Measurements from ENCODE around the gene ZNF419.
"Not testable (repeated sequence)": the region's sequence is repeated elsewhere in the genome, so short reads cannot be mapped to it uniquely, and the experiment has no call there.

Gene ZNF419
- 16.5 to 41.1 (median 25.2) reads per million in 4 experiments for total RNA-seq

DNA sequence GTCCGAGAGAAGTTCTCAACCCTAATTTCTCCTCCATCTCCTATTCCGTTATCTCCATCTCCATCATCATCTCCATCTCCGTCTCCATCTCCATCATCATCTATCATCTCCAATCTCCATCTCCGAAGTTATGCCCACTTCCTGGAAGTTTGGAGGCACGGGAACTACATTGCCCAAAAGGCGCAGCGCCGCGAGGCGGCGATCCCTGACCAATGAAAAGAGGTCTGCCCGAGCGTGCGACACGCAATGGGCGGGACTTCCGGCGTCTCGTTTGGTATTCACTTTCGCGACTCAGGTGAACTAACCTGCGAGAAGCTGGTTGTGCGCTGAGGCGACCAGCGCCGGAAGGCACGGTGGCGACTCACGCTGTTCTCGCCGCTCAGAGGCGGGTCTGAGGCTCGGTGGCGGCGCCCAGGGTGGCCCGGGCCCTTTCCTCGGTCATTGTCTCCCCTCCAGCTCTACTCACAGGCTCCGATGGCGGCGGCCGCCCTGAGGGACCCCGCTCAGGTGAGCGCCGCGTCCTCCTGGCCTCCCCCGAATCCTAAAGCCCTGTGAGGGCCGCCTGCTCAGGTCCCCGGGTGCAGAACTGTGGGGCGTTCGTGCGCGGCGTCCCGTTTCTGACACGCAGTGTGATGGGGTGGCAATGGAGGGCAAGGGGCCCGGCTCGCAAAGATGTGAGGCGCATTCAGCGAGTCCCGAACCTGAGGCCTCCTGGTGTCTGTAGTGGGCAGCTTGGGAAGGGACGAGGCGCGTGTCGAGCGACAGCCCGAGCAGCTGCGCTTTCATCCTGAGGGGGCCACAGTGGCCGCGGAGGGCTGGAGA, at the start of gene ZNF419:
Gene ZNF419, plus strand, starts transcription at position 274 of the 822 bp plus-strand sequence. Its CDS starts 201 bp downstream, at position 475.
- DNase-seq, result peak; percentile 84

DNA sequence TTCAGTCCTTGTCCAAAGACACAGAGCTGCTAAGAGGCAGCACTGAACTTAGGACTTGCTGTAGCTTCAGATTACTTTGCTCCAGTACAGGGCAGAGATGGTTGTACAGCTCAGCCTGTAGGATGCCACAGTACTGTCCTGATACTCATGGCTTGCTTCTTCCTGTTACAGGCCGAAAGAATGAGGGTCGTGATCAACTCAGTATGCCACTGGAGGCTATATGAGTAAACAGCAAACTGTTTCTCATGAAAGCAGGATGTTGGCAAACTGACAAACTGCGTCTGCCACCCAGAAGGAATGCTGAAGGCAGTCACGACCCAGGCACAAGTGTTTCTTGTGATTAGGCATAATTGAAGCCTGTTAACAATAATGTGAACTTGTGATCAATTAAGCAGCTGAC, 49.6 kb upstream of the ZNF419 start:
- no peak for DNase-seq

DNA sequence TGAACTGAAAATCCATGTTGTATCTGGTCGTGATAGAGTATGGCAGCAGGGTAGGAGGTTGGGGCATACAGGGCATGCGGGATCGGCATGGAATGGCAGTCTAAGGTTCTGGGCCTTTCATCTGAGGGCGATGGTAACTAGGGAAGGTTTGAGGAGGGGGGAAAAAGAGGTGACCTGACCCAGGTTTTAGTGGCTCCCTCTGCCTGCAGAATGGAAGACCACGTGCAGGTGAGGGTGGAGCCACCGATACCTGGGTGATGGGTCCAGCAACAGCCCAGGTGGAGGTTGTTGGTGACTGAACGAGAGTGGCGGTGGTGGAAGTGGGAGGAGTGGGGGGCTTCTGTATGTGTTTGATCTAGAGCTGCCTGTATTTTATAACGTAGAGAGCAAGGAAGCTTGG, 48.6 kb upstream of the ZNF419 start:
- DNase-seq, result no peak

DNA sequence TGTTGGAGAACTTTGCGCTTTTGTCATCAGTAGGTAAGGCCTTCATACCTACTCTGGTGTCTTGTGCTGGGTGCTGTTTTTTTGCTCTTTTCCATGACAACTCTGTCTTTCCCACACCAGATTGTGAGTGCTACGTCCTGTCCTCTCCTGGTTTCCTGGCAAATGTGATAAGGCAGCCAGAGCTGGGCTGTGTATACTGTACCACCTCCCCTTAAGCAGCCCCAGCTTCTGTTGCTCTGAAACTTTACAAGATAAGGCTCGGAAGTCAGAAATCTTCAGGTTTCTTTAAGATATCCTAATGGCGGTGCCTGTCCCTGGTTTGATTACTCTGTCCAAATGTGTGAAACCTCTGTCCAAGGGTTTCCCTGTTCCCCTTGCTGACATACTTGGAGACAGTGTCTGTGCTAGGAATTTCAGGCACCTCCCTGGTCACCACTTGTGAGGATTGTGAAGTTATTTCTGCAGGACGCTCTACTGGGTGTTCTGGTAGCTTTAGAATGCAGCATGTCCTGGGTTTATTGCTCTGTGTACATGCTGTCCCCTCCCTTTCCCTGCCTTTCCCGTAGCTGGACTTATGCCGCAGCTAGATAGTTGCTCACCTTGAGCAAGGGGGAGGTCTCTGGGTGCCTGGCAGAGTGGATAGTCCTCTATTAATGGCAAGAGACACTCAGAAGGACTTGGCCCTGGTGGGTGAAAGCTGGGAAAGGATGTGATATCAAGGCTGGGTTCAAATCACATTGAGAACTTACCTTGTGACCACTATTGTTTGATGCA, 45.4 kb upstream of the ZNF419 start:
- DNase-seq, result no peak

DNA sequence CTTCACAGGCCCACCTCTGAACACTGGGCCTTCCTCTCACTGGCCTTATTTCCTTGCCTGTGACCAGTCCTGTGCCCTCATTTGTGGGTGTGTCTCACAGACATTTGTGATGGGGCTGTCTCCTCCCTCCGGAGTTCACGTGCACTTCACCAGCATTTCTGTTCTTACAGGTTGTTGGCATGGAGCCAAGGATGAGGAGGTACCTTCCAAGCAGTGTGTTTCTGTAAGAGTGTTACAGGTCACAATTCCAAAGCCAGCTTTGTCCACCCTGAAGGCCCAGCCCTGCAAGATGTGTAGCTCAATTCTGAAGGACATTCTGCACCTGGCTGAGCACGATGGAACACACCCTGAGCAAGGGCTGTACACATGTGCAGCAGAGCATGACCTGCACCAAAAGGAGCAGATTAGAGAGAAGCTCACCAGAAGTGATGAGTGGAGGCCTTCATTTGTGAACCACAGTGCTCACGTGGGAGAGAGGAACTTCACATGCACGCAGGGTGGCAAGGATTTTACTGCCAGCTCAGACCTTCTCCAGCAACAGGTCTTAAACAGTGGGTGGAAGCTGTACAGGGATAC, 44.3 kb upstream of the ZNF419 start:
- DNase-seq, result no peak

DNA sequence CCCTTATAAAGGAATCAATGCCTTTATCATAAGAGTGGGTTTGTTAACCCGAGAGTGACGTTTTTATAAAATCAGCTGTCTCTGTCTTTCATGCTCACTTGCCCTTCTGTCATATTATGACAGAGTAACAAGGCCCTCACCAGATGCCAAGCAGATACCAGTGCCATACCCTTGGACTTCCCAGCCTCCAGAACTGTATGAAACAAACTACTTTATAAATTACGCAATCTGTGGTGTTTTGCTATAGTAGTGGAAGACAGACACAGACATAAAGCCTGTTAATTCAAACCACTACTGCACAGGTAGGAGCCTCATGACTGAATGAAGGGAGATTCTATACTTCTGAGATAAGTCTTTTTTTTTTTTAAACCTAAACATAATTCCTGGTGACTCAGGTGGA, 35.2 kb upstream of the ZNF419 start:
- DNase-seq, result no peak

DNA sequence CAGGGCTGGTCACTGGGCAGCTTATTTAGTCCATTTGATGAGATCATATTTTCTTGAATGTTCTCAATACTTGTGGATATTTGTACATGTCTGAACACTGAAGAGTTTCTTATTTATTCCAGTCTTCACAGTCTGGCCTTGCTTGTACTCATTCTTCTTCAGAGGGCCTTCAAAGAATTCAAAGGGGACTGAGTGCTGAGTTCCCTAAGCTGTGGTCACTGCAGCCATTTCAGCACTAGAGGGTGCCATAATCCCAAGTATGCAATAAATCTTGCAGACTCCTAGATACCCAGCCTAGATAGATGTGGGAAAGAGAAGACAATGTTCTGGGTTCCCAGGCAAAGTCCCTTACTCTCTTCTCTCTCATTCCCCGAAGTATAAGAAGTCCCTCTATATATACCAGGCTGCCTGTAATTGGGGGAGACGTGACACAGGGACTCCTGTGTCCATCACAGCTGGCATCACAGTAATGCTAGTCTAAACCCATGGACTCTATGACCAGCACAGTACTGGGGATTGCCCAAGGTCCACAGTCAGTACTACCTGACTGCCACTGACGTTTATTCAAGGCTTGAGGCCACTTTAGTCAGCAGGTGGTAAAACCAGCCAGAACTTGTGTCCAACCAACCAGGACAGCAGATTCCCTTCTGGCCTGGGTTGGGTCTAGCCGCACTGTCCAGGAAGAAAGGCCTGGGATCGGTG, 21.7 kb upstream of the ZNF419 start:
- DNase-seq, result no peak

DNA sequence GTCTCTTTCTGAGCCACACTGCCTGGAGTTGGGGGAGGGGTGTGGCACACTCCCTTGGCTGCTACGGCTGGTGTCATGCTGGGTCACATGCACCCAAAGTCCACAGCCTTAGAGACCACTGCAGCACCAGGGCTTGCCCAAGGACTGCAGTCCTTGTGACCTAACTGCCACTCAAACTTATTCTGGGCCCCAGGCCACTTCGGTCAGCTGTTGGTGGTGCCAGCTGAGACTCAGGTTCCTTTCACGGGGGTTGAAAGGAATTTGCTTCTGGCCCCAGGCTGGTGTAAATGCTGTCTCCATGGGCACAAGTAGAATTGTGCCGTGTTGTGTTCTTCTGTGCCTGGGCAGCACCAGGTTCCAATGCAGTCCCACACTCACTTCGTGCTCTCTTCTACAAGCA, 21.1 kb upstream of the ZNF419 start:
- DNase-seq, result no peak

DNA sequence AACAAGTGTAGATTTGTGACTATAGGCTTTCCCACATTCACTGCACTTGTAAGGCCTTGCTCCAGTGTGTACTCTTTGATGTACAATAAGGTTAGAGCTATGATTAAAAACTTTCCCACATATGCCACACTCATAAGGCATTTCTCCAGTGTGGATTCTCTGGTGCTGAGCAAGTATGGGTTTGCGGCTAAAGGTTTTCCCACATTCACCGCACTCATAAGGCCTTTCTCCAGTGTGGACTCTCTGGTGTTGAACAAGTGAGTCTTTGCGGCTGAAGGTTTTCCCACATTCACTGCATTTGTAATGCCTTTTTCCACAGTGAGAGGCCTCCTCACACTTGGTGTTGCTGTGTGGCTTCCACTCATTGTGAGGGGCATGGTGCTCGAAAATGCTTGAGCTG, 13.9 kb upstream of the ZNF419 start:
- no peak for DNase-seq

DNA sequence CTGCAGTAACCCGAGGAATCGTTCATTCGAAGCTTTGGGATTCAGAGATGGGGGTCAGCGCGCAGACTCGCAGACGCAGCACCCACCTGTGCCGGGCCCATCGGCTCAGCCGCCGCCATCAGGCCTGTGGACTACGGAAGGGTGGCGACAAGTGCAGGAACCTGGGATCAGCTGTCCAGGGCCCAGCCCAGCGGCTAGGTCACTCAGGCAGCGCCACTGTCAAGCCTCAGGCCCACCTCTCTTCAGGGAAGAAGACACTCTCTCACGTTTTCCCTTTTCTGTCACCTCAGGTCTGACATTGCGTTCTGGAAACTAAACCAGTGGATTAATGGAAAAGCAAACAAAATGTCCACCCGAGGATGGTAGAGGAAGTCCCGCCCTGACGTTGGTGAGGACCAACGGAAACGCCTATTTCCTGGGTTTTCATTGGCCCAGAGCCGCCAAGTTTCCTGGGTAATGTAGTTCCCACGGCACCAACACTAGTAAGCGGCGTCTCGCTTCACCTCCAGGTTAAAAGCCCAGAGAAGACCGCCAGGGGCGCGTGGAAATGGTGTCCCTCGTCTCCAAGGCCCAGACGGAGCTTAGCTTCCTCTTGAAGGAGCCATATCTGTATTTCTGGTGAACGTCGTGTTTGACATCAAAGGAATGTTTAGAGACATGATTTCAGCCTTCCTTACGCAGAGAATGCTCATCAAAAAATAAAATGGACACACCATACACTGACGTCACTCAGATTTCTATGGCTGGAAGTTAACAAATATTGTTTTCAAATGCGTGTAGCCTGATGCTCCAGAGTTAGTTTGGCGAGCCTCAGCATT, 10.2 kb upstream of the ZNF419 start, which contains the start of gene ZNF772:
Gene ZNF772, minus strand, starts transcription at position 376 of the 818 bp plus-strand sequence. Its CDS starts 257 bp downstream, at position 119.
- DNase-seq, result peak; percentile 83

DNA sequence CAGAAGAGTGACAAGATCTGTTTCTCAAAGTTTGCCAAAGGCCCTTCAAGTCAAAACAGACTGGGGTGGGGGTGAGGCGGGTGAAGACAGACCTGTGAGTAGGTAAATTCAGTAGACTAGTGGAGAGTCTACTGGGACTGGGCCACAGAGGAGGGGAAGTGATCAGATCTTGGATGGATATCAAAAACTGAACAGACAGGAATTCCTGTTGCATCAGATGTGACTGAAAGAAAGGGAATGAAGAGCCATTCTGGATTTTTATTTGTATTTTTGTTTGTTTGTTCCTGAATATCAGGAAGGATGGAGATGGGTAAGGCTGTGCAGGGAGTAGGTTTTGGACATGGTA, 722 bp downstream of the ZNF419 start:
- not testable (repeated sequence) for DNase-seq

DNA sequence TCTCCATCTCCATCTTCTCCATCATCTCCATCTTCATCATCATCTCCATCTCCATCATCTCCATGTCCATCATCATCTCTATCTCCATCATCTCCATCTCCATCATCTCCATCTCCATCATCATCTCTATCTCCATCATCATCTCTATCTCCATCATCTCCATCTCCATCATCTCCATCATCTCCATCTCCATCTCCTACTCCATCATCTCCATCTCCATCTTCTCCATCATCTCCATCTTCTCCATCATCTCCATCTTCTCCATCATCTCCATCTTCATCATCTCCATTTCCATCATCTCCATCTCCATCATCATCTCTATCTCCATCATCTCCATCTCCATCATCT, 11.8 kb downstream of the ZNF419 start:
- not testable (repeated sequence) for DNase-seq

DNA sequence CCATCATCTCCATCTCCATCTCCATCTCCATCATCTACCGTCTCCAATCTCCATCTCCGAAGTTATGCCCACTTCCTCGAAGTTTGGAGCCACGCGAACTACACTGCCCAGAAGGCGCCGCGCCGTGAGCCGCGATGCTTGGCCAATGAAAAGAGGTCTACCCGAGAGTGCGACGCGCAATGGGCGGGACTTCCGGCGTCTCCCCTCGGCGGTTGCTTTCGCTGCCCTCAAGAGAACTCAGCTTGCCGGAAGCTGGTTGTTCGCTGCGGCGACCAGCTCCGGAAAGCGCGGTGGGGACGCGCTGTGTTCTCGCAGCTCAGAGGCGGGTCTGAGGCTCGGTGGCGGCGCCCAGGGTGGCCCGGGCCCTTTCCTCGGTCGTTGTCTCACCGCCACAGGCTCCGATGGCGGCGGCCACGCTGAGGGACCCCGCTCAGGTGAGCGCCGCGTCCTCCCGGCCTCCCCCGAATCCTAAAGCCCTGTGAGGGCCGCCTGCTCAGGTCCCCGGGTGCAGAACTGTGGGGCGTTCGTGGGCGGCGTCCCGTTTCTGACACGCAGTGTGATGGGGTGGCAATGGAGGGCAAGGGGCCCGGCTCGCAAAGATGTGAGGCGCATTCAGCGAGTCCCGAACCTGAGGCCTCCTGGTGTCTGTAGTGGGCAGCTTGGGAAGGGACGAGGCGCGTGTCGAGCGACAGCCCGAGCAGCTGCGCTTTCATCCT, 12.3 kb downstream of the ZNF419 start, which contains the start of gene ZNF773:
Gene ZNF773, plus strand, starts transcription at position 259 of the 716 bp plus-strand sequence. Its CDS starts 143 bp downstream, at position 402.
- DNase-seq, result peak; percentile 87

DNA sequence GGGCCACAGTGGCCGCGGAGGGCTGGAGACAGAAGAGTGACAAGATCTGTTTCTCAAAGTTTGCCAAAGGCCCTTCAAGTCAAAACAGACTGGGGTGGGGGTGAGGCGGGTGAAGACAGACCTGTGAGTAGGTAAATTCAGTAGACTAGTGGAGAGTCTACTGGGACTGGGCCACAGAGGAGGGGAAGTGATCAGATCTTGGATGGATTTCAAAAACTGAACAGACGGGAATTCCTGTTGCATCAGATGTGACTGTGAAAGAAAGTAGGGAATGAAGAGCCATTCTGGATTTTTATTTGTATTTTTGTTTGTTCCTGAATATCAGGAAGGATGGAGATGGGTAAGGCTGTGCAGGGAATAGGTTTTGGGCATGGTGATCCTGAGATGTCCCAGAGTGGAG, 12.8 kb downstream of the ZNF419 start:
- not testable (repeated sequence) for DNase-seq

DNA sequence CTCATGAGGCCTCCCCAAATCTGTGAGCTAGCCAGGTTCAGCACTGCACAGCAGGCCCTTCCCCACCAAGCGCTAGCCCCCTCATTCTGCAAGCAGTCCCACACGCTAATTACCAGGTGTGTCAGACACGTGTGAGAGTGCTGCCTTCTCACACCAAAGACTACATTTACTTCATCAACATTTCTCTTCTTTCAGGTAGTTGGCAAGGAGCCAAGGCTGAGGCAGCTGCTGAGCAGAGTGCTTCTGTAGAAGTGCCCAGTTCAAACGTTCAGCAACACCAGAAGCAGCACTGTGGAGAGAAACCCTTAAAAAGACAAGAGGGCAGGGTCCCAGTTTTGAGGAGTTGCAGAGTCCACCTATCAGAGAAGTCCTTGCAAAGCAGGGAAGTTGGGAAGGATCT, 18.6 kb downstream of the ZNF419 start:
- no peak for DNase-seq

DNA sequence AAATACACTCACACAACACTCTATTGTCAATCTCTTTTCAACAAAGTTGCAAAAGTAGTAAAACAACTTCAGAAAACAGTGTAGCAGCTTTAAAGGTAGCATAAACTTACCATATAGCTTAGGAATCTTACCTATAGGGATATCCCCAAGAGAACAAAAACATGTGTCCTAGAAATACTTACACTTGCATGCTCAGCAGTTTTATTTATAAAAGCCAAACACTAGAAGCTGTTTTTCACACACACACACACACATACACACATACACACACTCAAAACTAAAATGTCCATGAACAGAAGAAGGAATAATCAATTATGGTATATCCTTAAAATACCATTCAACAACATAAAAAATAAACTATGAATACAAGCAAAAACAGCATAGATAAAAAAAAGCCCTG, 23.9 kb downstream of the ZNF419 start:
- no peak for DNase-seq

DNA sequence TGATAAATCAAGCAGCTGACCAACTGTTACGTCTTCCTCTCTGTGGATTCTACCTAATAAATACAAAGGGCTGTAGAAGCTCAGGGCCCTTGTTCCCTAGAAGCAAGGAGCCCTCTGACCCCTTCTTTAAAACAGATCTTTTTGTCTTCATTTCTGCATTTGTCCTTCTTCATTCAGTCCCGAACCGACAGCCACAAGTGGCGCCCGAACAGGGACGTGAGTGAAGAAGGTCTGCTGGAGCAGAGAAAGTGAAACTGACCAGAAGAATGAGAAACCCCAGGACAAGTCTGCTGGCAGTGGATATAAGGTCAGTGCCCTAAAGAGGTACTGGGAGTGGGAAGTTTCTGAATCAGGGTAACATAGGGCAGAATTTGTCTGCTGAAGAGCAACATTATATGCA, 25.3 kb downstream of the ZNF419 start:
- no peak for DNase-seq

DNA sequence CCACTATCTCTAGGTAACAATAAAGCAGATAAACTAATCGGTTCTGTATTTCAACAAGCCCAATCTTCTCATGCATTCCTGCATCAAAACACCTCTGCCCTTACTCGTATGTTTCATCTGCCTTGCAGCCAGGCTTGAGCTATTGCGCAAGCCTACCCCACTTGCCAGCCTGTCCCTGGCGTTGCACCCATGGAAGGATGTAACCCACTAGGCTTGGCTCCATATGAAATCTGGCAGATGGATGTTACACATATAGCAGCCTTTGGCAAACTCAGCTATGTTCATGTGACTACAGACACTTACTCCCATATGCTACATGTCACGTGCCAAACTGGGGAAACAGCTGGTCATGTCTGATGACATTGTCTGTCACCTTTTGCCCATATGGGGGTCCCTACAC, 27.7 kb downstream of the ZNF419 start:
- DNase-seq, result no peak

DNA sequence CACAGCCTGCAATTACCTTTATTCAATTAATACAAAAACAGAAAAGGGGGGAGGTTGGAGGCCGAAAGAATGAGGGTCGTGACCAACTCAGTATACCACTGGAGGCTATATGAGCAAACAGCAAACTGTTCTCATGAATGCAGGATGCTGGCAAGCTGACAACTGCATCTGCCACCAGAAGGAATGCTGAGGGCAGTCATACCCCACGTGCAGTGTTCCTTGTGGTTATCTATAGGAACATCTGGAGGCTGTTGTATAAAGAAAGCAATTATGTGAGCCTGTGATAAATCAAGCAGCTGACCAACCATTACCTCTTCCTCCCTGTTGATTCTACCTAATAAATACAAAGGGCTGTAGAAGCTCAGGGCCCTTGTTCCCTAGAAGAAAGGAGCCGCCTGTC, 30.5 kb downstream of the ZNF419 start:
- DNase-seq, result not testable (repeated sequence)

DNA sequence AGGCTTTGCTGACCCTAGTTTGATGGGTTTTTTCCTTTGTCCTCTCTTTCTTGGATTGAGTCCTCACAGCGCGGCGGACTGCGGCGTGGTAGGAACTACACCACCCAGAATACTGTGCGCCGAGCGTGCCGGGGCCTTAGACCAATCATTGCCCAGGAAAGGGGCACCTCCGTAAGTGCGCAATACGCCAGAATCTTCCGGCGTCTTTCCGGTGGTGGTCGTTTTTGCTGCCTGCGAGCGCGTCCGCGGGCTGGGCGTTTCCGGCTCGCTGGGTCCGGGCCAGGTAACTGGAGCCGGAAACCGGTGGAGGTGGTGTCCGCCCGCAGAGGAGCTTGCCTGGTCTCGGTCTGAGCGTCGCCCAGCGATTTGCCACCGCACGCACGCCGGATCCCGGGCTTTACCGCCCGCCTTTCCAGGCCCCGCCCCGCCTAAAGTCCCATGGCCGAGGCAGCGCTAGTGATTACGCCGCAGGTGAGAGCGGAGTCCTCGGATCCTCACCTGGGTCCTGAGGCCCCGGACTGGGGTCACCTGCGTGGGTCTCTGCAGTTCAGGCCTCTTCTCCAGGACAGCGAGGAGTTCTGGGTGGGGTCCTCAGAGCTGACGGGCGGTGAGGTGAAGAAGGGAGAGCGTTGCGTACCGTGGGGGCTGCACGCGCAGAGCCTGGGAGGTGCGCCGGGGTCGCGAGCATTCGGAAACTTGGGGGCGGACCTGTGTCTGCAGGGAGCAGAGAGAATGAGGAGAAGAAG, 39.8 kb downstream of the ZNF419 start, which contains the start of gene ZNF549:
Gene ZNF549, plus strand, starts transcription at position 221 of the 746 bp plus-strand sequence. Its CDS starts 218 bp downstream, at position 439.
- peak; percentile 82 for DNase-seq

All from effector CD8-positive, alpha-beta T cell (primary cell).